Mesenchymal stem cell (in vitro differentiated cells and primary cell): ENCODE data around the gene CNTNAP2.

Experiments
- DNase-seq: peaks from one replicate; pipeline ENCODE4 v3.0.0-alpha.2; 2013
- H2AFZ ChIP-seq: one replicate; pipeline ENCODE4 v1.6.1; 2013; ENCODE audit warnings: low read depth, mild to moderate bottlenecking, control low read depth, inconsistent platforms, low read length, moderate library complexity
- H2AK5ac ChIP-seq: 2 replicates; pipeline ENCODE4 v1.6.1; 2013; ENCODE audit warnings: low read length, moderate library complexity, mild to moderate bottlenecking, inconsistent platforms; ENCODE audit not compliant: severe bottlenecking
- H2BK120ac ChIP-seq: one replicate; pipeline ENCODE4 v1.6.1; 2013; ENCODE audit warnings: low read depth, mild to moderate bottlenecking, inconsistent platforms, low read length, moderate library complexity
- H2BK12ac ChIP-seq, 2 experiments: one replicate each; pipeline ENCODE4 v1.6.1; 2013; ENCODE audit warnings: inconsistent platforms in 2 of 2, low read length in 2 of 2, mild to moderate bottlenecking in 2 of 2, moderate library complexity in 2 of 2, control low read depth in 1 of 2
- H2BK15ac ChIP-seq: one replicate; pipeline ENCODE4 v1.6.1; 2013; ENCODE audit warnings: mild to moderate bottlenecking, low read depth, inconsistent platforms; ENCODE audit not compliant: poor library complexity, severe bottlenecking
- H2BK5ac ChIP-seq: 2 replicates; pipeline ENCODE4 v1.6.1; 2013; ENCODE audit warnings: low read depth, mild to moderate bottlenecking, low read length, control low read depth, inconsistent platforms; ENCODE audit not compliant: poor library complexity, severe bottlenecking
- H3K14ac ChIP-seq, 2 experiments: one replicate each; pipeline ENCODE4 v1.6.1; 2013; ENCODE audit warnings: inconsistent platforms in 2 of 2, low read length in 2 of 2, control low read depth in 1 of 2, mild to moderate bottlenecking in 1 of 2, moderate library complexity in 1 of 2
- H3K18ac ChIP-seq, 2 experiments: one replicate each; pipeline ENCODE4 v1.6.1; 2013; ENCODE audit warnings: inconsistent platforms in 2 of 2, low read length in 2 of 2, control low read depth in 1 of 2, low read depth in 1 of 2, mild to moderate bottlenecking in 1 of 2
- H3K23ac ChIP-seq, 2 experiments: one replicate each; pipeline ENCODE4 v1.6.1; 2013; ENCODE audit warnings: inconsistent platforms in 2 of 2, low read length in 2 of 2, mild to moderate bottlenecking in 2 of 2, moderate library complexity in 2 of 2, control low read depth in 1 of 2
- H3K27ac ChIP-seq: 2 replicates; pipeline ENCODE4 v1.5.1; 2013; ENCODE audit warnings: mild to moderate bottlenecking, moderate library complexity, low read length, control low read depth, inconsistent platforms; ENCODE audit not compliant: poor library complexity, severe bottlenecking
- H3K27me3 ChIP-seq, 2 experiments: 2 replicates each; pipeline versions ENCODE4 v1.6.1 to v1.7.0; 2013; ENCODE audit warnings: low read length in 2 of 2, mild to moderate bottlenecking in 2 of 2, moderate library complexity in 2 of 2, control low read depth in 1 of 2, inconsistent platforms in 1 of 2; ENCODE audit not compliant: control insufficient read depth in 1 of 2, insufficient read depth in 1 of 2
- H3K36me3 ChIP-seq, 2 experiments: 2 replicates each; pipeline versions ENCODE4 v1.6.1 to v1.7.0; 2013; ENCODE audit warnings: low read length in 2 of 2, control low read depth in 1 of 2, inconsistent platforms in 1 of 2, low read depth in 1 of 2, mild to moderate bottlenecking in 1 of 2; ENCODE audit not compliant: insufficient read depth in 2 of 2, control insufficient read depth in 1 of 2
- H3K4ac ChIP-seq, 2 experiments: one replicate each; pipeline ENCODE4 v1.6.1; 2013; ENCODE audit warnings: inconsistent platforms in 2 of 2, low read length in 2 of 2, mild to moderate bottlenecking in 2 of 2, moderate library complexity in 2 of 2, control low read depth in 1 of 2, low read depth in 1 of 2
- H3K4me1 ChIP-seq: 2 replicates; pipeline ENCODE4 v1.6.1; 2013; ENCODE audit warnings: low read depth, low read length, control low read depth; ENCODE audit not compliant: control insufficient read depth, insufficient read depth
- H3K4me2 ChIP-seq: 2 replicates; pipeline ENCODE4 v1.6.1; 2013; ENCODE audit warnings: low read length, mild to moderate bottlenecking, inconsistent platforms; ENCODE audit not compliant: poor library complexity, severe bottlenecking
- H3K4me3 ChIP-seq, 2 experiments: 2 replicates each; pipeline versions ENCODE4 v1.5.1 to v1.7.0; 2013; ENCODE audit warnings: low read length in 2 of 2, mild to moderate bottlenecking in 2 of 2, control low read depth in 1 of 2, low read depth in 1 of 2; ENCODE audit not compliant: insufficient read depth in 1 of 2
- H3K79me1 ChIP-seq: replicated peaks from 2 replicates; pipeline ENCODE4 v1.6.1; 2013; ENCODE audit warnings: mild to moderate bottlenecking, control low read depth, low read length, inconsistent platforms; ENCODE audit not compliant: poor library complexity, severe bottlenecking
- H3K9ac ChIP-seq: 2 replicates; pipeline ENCODE4 v1.7.0; 2013; ENCODE audit warnings: mild to moderate bottlenecking, low read length, moderate library complexity
- H3K9me3 ChIP-seq: 2 replicates; pipeline ENCODE4 v1.7.0; 2013; ENCODE audit warnings: mild to moderate bottlenecking, low read length; ENCODE audit not compliant: control insufficient read depth
- H4K8ac ChIP-seq: one replicate; pipeline ENCODE4 v1.6.1; 2013; ENCODE audit warnings: inconsistent platforms, mild to moderate bottlenecking, low read length, moderate library complexity
- H4K91ac ChIP-seq: one replicate; pipeline ENCODE4 v1.6.1; 2013; ENCODE audit warnings: mild to moderate bottlenecking, low read length, inconsistent platforms
- WGBS: methylation state at CpG from one replicate; pipeline ENCODE4 v1.1.7; 2013; ENCODE audit warnings: mixed read lengths; 5-methylcytosine and 5-hydroxymethylcytosine counted together

The CNTNAP2 gene

DNA sequence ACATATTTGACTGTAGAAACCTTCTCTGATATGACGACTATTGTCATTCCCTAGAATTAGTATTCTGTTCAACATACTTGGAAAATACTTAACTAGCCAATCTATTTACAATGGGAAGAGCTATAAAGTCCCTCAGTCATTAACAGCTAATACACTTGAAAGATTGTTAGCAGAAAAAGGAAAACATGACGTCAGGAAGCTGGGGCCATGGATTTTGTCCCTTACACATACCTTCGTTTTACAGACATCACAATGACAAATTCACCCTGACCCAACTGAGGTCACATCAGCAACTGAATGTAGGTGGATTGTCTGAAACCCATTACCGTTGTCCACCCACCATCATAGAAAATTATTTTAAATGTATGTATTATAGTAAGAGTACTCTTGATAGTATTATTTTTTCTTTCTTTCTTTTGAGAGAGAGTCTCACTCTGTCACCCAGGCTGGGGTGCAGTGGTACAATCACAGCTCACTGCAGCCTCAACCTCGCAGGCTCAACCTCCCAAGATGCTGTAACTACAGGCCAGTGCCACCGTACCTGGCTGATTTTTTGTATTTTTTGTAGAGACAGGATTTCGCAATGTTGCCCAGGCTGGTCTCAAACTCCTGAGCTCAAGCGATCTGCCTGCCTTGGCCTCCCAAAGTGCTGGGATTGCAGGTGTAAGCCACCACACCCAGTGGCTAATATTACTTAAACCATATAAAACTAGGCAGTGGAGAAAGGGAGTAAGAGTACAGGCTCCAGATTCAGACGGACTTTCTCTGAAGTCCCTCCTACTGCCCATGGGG, 1977.0 kb downstream of the CNTNAP2 start:
- Histone ChIP-seq H3K27ac (no peak overlapping the region), H3K4me2 (no peak overlapping the region), H3K18ac (no peak overlapping the region), H2AFZ (no peak overlapping the region), H3K4me1 (no peaks in the 10 kb centered on the region), H3K4me3 (no peak overlapping the region), H3K9me3 (peaks cover 3% of the 10 kb centered on the region), H3K4ac (no peak overlapping the region), H3K23ac (no peak overlapping the region), H3K36me3 (no peaks in the 10 kb centered on the region), H2BK120ac (no peak overlapping the region), H3K9ac (no peak overlapping the region), H2BK5ac (no peak overlapping the region), H3K79me1 (no peaks in the 10 kb centered on the region), H3K27me3 (no peaks in the 10 kb centered on the region), H3K14ac (no peak overlapping the region), H2BK15ac (no peak overlapping the region), H4K91ac (no peak overlapping the region), H4K8ac (no peak overlapping the region), H2BK12ac (no peak overlapping the region), H2AK5ac (no peak overlapping the region)
- 67% methylated on average over 6 of the region's 9 CpGs for WGBS
- no peak for DNase-seq

DNA sequence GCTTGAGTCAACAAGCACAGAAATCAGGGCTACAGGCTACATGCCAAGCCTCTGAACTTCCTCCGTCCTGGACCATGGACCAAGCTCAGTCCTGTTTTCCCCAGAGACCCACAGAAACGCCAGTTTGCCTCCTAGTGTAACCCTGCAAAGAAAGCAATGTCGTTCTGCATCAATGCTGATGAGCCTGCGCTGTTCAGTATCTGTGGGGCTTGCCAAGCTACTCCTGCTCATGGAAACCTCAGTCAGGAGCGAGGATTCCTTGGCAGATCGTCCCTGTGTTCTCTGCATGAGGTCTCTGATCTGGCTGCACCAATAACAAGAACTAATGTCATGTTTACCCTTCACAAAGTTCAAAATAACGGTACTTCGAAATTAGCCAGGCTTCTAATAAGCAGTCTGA, 1978.5 kb downstream of the CNTNAP2 start:
- Histone ChIP-seq H3K4me1 (no peaks in the 10 kb centered on the region), H2BK120ac (no peak overlapping the region), H3K36me3 (no peaks in the 10 kb centered on the region), H3K4me3 (no peak overlapping the region), H4K91ac (no peak overlapping the region), H2AK5ac (no peak overlapping the region), H3K4ac (no peak overlapping the region), H3K27ac (no peak overlapping the region), H2BK5ac (no peak overlapping the region), H3K27me3 (no peaks in the 10 kb centered on the region), H3K14ac (no peak overlapping the region), H3K79me1 (no peaks in the 10 kb centered on the region), H3K9me3 (no peaks in the 10 kb centered on the region), H2BK12ac (no peak overlapping the region), H3K18ac (no peak overlapping the region), H3K4me2 (no peak overlapping the region), H4K8ac (no peak overlapping the region), H3K23ac (no peak overlapping the region), H3K9ac (no peak overlapping the region), H2BK15ac (no peak overlapping the region), H2AFZ (no peak overlapping the region)
- DNase-seq = no peak
- 52% methylated on average over 8 of the region's 8 CpGs for WGBS

DNA sequence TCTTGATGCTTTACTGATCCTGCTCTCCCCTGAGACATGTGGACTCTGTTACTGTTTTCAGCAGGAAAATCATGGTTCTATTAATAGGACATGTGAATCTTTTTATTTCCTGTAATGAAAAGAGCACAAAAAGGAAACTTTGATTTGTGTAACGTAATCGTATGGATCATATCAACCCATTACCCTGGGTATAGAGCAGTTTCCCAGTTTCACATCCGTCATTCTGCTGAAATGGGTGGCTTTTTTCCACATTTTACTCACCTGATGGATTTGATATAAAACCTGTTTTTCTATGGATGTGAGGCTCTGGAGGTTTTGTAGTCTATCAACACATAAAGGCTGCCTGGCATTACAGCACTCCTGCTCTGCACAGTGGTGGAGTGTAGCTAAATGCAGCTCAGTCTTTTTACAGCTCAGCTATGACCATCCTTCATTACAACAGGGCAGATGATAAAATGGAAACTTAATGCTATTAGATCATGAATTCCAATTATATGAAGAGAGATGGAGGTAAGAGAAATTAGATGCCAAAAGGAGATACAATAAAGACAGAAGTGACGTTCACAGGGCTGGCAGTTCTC, 1987.6 kb downstream of the CNTNAP2 start:
- 100% methylated on average over 2 of the region's 4 CpGs for WGBS
- no peak overlapping the region for H2BK12ac ChIP-seq

DNA sequence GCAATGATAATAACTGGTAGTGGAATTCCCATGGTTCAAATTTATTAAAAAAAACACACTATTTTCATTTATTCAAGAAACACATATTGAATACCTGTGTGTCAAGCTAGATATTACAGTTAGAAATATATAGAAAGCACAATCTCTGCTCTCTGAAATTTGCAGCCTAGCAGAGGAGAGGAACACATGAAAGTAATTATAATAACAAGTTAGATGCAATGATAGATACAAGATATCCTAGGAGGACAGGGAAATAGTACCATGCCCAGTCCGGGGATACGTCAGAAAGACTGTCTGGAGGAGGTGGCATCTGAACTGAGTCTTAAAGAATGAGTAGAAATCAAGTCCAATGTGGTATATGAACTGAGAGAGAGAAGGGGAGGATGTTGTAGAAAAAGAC, 1988.3 kb downstream of the CNTNAP2 start:
- Histone ChIP-seq H3K14ac (no peak overlapping the region), H3K27ac (no peak overlapping the region), H3K4me3 (no peak overlapping the region), H3K9ac (no peak overlapping the region), H3K27me3 (no peaks in the 10 kb centered on the region), H4K91ac (no peak overlapping the region), H3K4me2 (no peak overlapping the region), H3K4ac (no peak overlapping the region), H2BK5ac (no peak overlapping the region), H3K36me3 (no peaks in the 10 kb centered on the region), H3K4me1 (peaks cover 2% of the 10 kb centered on the region), H2BK120ac (no peak overlapping the region), H3K79me1 (no peaks in the 10 kb centered on the region), H3K9me3 (no peaks in the 10 kb centered on the region), H2AK5ac (no peak overlapping the region), H2BK15ac (no peak overlapping the region), H3K23ac (no peak overlapping the region), H2AFZ (no peak overlapping the region), H3K18ac (no peak overlapping the region), H4K8ac (no peak overlapping the region), H2BK12ac (no peak overlapping the region)
- WGBS = 58% methylated on average over 2 of the region's 2 CpGs
- no peak for DNase-seq

More for the DNA sequence above, 1987.6 kb downstream of the CNTNAP2 start:
- Histone ChIP-seq H4K8ac (no peak overlapping the region), H2AK5ac (no peak overlapping the region), H4K91ac (no peak overlapping the region), H3K79me1 (no peaks in the 10 kb centered on the region), H3K4me1 (peaks cover 2% of the 10 kb centered on the region), H2BK5ac (no peak overlapping the region), H3K9ac (no peak overlapping the region), H3K4me3 (no peak overlapping the region), H2AFZ (no peak overlapping the region), H3K4ac (no peak overlapping the region), H2BK15ac (no peak overlapping the region), H3K27ac (no peak overlapping the region), H3K36me3 (no peaks in the 10 kb centered on the region), H3K27me3 (no peaks in the 10 kb centered on the region), H3K18ac (no peak overlapping the region), H2BK120ac (no peak overlapping the region), H3K23ac (no peak overlapping the region), H3K9me3 (no peaks in the 10 kb centered on the region), H3K14ac (no peak overlapping the region), H3K4me2 (no peak overlapping the region)
- no peak for DNase-seq
